Occipital lobe (tissue), 2 donors: ENCODE results near the gene IRF2BP1. TPM values are rescaled to one million over a fixed set of nuclear protein-coding genes. Genes with fewer than 3 reads are reported as not detected.

Experiments used
- DNase-seq: peaks from one replicate; lab custom pipeline; 2025; lab: John Stamatoyannopoulos, UW
- total RNA-seq: library from RNA; depleted of rRNA; stranded (reverse); fragments of >200 nt; gene quantifications from one replicate; pipeline ENCODE4 v1.2.3, GENCODE V29; 2014

IRF2BP1 gene, protein sequence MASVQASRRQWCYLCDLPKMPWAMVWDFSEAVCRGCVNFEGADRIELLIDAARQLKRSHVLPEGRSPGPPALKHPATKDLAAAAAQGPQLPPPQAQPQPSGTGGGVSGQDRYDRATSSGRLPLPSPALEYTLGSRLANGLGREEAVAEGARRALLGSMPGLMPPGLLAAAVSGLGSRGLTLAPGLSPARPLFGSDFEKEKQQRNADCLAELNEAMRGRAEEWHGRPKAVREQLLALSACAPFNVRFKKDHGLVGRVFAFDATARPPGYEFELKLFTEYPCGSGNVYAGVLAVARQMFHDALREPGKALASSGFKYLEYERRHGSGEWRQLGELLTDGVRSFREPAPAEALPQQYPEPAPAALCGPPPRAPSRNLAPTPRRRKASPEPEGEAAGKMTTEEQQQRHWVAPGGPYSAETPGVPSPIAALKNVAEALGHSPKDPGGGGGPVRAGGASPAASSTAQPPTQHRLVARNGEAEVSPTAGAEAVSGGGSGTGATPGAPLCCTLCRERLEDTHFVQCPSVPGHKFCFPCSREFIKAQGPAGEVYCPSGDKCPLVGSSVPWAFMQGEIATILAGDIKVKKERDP
- 32.1 TPM for total RNA-seq

DNA sequence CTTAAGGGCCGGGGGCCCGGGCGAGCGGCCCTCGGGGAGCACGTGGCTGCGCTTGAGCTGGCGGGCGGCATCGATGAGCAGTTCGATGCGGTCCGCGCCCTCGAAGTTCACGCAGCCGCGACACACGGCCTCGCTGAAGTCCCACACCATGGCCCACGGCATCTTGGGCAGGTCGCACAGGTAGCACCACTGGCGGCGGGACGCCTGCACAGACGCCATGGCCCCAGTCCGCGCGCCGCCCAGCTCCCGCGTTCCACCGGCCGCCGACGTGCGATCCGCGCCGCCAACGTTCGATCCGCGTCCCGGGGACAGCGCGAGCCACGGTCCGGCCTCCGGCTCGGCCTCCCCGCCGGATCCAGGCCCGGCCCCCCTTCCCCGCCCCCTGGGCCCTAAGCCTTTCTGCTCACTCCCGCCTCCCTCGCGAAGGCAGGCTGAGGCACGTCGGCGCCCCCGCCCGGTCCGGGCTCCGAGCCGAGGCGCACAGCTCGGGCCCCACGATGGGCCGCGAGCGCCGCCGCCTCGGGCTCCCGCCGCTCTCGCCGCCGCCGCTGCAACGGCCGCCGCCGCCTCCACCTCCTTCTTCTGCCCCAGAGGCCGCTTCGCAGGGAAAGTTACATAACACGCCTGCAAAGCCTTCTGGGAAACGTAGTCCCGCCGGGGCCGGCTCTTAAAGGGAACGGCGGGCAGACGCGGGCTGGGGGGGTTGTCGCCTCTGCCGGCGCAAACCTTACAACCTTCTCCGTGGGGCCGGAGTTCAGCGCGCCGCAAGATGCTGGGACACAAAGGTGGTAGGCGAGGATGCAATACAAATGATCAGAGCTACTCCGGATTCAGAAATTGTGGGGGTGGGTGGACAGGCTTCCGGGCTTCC lies at the start of gene IRF2BP1:
Gene IRF2BP1, minus strand, starts transcription at position 586 of the 871 bp plus-strand sequence. Its CDS starts 367 bp downstream, at position 219.
- peak; percentile 86 for DNase-seq

DNA sequence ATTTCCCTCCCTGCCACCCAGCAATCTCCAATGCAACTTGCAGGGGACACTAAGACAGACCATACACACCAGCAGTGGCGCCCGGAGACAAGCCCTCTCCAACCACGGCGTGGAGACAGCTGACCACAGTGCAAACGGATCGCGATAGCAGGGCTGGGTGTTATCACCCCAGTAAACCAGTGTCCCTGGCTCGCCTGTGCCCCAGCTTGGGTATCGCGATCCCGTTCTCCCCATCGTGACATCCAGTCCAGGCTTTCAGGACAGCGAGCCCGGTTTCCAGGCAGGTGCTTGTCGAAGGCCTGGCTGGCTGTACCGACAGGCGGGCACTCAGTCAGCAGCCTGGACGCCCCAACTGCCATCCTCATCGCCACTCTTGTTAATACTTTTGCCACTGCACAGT lies 49.3 kb upstream of the IRF2BP1 start:
- DNase-seq = no peak

DNA sequence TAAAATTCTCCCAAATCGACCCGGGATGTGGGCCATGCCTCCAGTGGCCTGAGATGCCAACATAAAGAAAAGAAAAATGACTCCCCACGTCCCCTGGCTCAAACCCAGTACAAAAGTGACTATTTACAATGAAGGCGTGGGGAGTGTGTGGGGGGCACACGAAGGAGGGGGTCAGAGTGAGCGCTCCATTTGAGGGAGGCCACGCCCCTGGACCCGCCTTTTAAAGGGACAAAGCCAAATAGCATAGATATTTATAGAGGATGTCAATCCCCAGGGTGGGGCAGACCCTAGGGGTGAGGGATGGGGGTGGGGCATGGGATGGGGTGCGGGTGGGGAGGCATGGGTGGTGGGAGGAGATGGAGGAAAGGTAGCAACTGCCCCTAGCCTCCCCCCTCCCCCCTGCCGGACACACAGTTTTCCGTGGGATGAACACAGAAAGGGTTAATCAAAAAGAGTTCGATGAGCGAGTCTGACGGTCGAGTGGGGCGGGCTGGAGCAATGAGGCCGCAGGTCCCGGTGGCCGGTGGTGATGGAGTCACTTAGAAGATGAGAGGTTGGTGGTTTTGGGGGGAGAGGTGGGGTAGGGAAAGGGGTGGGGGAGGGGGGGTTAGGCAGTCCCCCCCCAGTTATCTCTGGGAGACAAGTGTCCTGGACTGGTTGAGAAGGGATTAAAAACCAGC lies 48.8 kb upstream of the IRF2BP1 start:
- no peak for DNase-seq

DNA sequence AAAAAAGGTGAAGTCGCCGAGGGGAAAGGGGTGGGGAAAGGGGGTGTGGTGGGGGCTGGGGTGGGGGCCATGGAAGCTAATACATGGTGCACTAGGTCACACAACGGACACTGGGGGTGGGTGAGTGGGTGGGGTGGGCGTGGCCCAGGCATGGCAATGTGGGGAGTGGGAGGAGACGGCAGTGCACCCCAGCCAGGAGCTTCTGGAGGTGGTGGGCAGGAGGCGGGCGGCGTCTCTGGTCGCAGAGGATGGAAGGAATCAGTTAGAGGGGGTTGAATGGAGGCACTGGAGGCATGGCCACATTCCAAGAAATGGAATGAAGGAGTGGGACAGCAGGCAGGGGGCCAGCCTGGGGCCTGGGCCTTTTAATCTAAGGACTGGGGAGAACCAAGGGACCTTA lies 47.8 kb upstream of the IRF2BP1 start:
- no peak for DNase-seq

DNA sequence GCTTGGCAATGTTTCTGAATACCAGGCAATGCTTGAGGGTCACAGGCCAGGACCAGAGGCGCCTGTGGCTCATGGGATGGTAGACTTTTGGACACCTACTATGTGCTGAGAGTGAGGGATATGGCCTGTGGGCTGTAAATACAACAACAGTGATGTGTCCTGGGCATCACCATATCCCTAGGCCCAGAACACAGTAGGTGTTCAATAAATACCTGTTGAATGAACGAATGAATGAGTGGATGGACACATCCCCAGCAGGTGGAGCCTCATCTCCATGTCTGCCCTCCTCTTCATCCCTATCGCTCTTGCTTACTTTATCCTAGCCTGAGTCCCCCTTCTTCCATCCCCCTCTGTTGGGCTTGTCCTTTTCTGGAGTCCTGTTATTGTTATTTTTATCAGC lies 45.1 kb upstream of the IRF2BP1 start:
- no peak for DNase-seq

DNA sequence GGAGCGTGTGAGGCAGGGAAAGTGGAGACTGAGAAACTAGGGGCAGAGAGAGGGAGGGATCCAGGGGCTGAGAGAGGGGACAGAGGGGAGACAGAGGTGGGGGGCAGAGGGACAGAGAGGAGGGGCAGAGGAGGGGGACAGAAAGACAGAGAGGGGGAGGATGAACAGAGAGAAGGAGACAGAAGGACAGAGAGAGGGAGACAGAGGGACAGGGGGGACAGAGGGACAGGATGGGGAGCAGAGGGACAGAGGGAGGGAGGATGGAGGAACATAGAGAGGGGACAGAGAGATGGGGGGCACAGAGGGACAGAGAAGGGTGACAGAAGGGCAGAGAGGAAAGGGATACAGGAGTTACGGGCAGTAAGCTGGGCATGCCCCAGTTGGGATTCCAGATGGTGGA lies 43.3 kb upstream of the IRF2BP1 start:
- no peak for DNase-seq

DNA sequence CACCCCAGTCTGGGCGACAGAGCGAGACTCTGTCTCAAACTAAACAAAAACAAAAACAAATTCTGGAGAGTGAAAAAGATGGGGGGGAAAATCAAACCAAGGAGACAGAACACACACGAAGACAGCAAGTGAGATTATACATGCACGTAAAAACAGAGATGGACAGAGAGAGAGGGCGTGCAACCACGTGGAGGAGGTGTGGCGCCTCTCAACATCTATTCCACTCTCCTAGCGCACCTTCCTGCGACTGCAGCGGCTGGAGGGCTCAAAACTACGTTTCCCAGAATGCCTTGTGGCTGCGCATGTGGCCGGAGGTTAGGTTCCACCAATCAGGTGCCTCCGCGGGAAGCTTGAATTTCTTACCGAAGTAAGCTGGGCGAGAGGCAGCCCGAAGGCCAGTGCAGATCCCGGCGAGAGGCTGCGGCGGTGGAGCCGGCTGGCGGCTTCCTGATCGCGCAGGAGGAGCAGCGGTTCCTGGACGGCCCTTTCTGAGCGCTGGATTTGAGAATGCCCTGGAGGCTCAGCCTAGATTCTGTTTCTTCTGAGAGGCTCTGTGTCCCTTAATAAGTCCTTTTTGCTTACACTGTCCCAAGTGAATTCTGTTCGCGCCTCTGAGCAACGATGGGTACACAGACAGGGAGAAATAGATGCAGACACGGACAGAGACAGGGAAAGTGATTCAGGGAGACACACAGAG lies 41.8 kb upstream of the IRF2BP1 start:
- DNase-seq = peak; percentile 77

DNA sequence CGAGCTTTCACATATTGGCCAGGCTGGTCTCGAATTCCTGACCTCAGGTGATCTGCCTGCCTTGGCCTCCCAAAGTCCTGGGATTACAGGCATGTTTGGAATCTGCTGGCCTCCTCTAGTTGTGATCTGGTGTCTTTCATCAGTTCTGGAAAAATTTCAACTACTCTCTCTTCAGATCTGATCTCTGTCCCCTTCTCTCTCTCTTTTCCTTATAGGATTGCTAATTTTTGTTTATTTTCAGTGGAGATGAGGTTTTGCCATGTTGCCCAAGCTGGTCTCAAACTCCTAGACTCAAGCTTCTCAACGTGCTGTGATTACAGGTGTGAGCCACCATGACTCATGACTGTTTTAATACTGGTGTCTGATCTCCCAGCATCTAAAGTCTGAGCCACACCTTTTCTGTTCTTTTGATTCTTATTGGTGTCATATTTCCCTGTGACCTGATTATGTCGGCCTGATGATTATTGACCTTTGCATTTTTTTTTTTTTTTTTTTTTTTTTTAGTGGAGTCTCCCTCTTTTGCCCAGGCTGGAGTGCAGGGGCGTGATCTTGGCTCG lies 39.0 kb upstream of the IRF2BP1 start:
- DNase-seq = no peak

DNA sequence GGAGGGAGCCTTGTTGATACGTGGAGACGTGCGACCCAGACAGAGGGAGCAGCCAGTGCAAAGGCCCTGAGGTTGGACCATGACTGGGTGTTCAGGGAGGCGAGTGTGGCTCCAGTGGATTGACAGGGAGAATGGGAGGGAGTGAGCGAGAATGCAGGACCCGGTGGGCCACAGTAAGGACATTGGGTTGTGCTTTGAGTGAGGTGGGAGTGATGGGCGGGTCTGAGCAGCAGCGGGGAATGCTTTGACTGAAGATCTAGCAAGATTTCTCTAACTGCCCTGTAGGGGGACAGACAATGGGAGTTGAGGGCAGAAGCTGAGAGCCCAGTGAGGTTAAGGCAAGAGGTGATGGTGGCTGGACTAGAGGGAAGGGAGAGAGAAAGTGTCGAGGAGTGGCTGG lies 36.3 kb upstream of the IRF2BP1 start:
- DNase-seq = no peak

DNA sequence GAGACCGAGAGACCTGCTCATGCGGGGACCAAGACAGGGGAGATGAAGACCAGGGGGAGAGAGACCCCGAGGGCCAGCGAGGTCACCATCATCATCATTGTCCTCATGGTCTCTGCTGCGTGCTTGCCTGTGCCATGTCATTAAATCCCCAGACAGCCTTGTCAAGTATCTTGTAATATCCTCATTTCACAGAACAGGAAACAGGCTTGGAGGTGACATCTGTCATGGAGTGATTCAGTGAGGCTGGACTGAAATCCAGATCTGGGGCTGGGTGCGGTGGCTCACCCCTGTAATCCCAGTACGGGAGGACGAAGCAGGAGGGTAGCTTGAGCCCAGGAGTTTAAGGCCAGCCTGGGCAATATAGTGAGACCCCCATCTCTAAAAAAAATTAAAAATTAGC lies 34.5 kb upstream of the IRF2BP1 start:
- no peak for DNase-seq

DNA sequence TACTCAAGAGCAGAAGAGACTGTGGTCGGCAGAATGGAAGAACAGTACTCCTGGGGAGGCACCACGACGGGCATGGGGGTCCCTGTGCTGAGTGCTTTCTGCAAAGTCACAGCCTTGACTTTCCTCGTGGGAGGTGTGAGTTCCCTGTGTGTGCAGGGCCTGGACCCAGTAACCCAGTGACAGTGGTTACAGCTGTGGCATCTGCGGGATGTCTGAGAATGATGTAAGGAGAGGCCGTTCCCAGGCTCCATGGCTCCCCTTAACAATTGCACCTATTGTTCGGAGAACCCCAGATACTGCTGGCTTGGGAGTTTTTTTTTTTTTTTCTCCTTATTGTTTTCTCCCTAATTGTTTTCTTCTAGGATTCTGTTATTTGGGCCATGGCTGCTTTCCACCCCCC lies 33.7 kb upstream of the IRF2BP1 start:
- peak; percentile 13 for DNase-seq

DNA sequence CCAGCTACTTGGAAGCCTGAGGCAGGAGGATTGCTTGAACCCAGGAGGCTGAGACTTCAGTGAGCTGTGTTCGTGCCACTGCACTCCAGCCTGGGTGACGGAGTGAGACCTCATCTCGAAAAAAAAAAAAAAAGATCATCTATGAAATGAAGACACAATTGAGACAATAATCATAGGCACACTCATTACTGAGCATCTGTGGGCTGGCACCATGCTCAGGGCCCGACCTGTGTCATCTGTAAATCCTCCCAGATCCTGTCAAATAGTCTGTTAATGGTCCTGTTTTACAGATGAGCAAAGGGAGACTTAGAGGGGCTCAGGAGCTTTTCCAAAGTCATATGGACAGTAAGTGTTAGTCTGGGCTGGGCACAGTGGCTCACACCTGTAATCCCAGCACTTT lies 32.8 kb upstream of the IRF2BP1 start:
- no peak for DNase-seq

DNA sequence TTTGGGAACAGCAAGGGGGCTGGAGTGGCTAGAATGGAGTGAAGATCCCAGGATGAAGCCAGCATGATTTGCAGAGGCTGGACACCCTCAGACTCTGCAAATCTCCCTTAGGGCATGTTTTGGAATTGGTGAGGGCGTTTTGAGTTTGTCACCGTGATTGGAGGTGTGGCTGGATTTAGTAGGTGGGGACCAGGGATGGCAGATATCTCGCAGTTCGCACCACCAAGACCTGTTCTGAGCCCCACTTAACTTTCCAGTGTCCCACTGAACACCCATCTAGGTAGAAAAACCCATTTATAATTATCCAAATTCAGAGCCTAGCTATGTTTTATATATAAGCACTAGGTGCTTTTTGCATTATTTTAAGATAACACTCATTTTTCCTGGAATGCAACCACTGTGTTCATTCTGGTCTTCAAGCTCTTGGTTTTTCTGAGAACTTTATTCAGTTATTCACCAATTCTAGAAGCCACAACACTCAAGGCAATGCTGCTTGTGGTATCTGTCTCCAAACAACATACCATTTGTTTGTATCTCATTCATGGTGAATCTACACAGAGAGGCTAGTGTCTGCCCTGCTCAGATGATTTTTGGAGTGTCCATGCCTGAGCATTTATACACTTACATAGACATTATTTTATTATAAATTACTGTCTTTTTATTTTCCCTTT lies 31.6 kb upstream of the IRF2BP1 start:
- DNase-seq = no peak

DNA sequence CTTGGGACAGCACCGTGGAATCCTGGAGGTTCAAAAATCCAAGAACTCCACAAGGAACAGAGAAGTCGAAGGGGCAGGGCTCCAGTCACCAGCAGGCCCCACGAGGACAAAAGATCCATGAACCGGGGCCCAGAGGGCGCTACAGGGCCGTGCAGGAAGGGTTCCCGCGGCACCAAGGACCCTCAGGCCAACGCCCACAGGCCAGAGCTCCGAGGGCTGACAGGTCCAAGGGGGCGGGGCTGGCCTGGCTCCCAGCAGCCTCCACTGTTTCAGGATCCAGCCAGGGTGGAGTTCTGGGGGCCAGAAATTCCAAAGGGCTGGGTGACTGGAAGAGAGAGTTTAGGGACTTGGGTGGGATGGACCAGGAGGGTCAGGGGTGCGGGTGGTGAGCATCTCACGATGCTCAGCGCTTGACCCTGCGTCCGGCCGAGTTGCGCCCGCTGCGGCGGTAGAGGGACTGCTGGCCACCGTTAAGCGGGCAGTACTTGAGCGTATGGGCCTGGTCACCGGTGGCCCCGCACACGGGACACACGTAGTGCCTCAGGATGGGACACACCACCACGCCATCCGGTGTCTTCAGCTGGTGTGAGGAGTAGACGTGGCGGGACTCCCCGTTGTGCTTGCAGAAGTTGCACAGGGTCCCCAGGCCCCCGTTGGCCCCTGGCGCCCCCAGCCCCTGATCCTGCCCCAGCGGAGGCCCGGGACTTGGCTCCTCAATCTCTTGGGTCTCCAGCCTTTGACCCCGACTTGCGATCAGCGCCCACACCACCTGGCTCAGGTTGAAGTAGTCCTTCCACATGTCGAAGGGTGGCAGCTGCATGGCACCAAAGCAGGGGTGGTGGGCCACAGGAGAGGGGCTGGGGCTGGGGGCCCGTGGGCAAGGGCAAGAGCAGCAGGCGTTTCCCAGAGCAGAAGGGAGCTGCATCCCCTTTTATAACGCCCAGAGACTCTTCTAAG lies 28.2 kb upstream of the IRF2BP1 start, which contains the start of gene NANOS2:
Gene NANOS2, minus strand, starts transcription at position 905 of the 957 bp plus-strand sequence. Its CDS starts 85 bp downstream, at position 820.
- DNase-seq = no peak

DNA sequence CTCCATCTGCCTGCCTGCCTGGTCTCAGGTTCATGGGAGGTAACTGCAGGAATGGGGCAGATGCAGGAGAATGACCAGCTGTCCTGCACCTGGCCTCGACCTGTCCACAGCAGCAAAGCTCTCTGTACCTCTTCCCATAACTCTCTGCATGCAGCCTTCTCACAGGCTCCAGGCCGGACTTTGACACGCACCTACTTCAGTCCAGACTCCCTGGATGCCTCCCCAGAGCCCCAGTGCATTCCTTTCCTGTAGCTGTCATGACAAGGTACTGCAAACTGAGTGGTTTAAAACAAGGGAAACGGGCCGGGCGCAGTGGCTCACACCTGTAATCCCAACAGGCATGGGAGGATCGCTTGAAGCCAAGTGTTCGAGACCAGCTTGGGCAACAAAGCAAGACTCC lies 25.4 kb upstream of the IRF2BP1 start:
- DNase-seq = no peak

DNA sequence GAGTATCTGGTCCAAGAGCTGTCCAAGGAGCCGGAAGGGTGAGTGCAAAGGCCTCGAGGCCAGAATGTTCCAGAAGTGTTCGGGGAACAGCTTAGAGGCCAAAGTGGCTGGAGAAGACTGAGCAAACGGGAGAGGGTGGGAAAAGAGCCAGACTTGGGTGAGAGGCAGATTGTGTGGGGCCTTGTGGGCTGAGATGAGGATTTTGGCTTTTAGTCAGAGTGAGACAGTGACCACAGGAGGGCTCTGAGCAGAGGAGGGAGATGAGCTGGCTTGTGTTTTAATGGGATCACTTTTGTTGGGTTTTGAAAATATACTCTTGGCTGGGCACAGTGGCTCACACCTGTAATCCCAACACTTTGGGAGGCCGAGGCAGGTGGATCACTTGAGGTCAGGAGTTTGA lies 23.0 kb upstream of the IRF2BP1 start:
- no peak for DNase-seq

DNA sequence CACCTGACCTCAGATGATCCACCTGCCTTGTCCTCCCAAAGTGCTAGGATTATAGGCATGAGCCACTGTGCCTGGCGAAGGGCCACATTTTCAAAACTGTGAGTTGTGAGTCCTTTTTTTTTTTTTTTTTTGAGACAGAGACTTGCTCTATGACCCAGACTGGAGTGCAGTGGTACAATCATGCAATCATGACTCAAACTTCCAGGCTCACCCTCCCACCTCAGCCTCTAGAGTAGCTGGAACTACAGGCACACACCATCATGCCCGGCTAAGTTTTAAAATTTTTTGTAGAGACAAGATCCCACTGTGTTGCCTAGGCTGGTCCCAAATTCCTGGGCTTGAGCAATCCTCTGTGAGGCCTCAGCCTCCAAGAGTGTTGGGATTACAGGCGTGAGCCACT lies 20.3 kb upstream of the IRF2BP1 start:
- no peak for DNase-seq

DNA sequence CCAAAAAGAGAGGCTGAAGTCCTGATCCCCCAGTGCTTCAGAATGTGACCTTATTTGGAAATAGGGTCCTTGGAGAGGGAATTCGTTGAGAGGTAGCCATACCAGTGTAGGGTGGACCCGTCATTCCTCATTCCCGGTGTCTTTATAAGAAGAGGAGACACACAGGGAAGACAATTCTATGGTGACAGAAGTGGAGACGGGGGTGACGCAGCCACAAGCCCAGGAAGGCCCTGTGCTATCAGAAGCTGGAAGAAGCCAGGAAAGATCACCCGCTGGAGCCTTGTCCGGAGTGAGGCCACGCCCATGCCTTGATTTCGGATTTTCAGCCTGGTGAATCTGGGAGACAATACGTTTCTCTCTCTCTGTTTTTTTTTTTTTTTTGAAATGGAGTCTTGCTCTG lies 19.1 kb upstream of the IRF2BP1 start:
- DNase-seq = no peak
